Activated CD8-positive, alpha-beta T cell treated with anti-CD3 and anti-CD28 coated beads for 36 hours (primary cell): ENCODE data around the gene PTP4A2. TPM values are rescaled to one million over a fixed set of nuclear protein-coding genes. Genes with fewer than 3 reads are reported as not detected.

ENCODE experiments used
- ATAC-seq: fragments of 200-7000 bp; cut with Tn5 transposase; one replicate; pipeline ENCODE4 v1.10.0; 2021; ENCODE audit warnings: mild to moderate bottlenecking, moderate library complexity
- CTCF ChIA-PET: fragments of 350-600 bp; sonication (Branson Sonifier 250); formaldehyde crosslinking; loops from one replicate; lab custom pipeline; 2021; ENCODE audit warnings: antibody characterized with exemption; lab: Charles Lee
- POLR2A ChIA-PET: fragments of 350-600 bp; sonication (Branson Sonifier 250); formaldehyde crosslinking; loops from one replicate; lab custom pipeline; 2021; ENCODE audit warnings: antibody characterized with exemption; lab: Charles Lee
- DNase-seq: peaks from one replicate; pipeline ENCODE4 v3.0.0-alpha.2; 2020
- H3K27ac Mint-ChIP-seq: one replicate; pipeline ENCODE4 v1.8.0; 2021; ENCODE audit warnings: mild to moderate bottlenecking, mixed read lengths
- H3K27me3 Mint-ChIP-seq: one replicate; pipeline ENCODE4 v1.8.0; 2021; ENCODE audit warnings: mixed read lengths
- H3K36me3 Mint-ChIP-seq: one replicate; pipeline ENCODE4 v1.8.0; 2021; ENCODE audit warnings: low read depth, mixed read lengths
- H3K4me1 Mint-ChIP-seq: one replicate; pipeline ENCODE4 v1.8.0; 2021; ENCODE audit warnings: low read depth, mixed read lengths
- H3K4me3 Mint-ChIP-seq: one replicate; pipeline ENCODE4 v1.8.0; 2021; ENCODE audit warnings: mild to moderate bottlenecking, moderate library complexity, mixed read lengths
- H3K9me3 Mint-ChIP-seq: one replicate; pipeline ENCODE4 v1.8.0; 2021; ENCODE audit warnings: mixed read lengths
- intact Hi-C: fragments of 100-400 bp; cut with micrococcal nuclease; formaldehyde crosslinking; loops from one replicate; pipeline ENCODE4 v1.10.0; 2022
- total RNA-seq, 2 experiments: library from RNA; stranded (reverse); gene quantifications; one replicate each; pipeline ENCODE4 v1.2.3, GENCODE V29; 2021
- TF ChIP-seq, protein P1 (sequence below): fragments of 200-600 bp; IDR thresholded peaks from one replicate; pipeline ENCODE4 v1.8.0; 2022; ENCODE audit warnings: antibody characterized with exemption, mild to moderate bottlenecking

Gene PTP4A2
- total RNA-seq, 2 experiments from 2014 or later = 273 to 296 TPM

- no peak overlapping the region for H3K4me3 Mint-ChIP-seq
- intact Hi-C loops = no loop called here
- TF ChIP-seq, protein P1, sequence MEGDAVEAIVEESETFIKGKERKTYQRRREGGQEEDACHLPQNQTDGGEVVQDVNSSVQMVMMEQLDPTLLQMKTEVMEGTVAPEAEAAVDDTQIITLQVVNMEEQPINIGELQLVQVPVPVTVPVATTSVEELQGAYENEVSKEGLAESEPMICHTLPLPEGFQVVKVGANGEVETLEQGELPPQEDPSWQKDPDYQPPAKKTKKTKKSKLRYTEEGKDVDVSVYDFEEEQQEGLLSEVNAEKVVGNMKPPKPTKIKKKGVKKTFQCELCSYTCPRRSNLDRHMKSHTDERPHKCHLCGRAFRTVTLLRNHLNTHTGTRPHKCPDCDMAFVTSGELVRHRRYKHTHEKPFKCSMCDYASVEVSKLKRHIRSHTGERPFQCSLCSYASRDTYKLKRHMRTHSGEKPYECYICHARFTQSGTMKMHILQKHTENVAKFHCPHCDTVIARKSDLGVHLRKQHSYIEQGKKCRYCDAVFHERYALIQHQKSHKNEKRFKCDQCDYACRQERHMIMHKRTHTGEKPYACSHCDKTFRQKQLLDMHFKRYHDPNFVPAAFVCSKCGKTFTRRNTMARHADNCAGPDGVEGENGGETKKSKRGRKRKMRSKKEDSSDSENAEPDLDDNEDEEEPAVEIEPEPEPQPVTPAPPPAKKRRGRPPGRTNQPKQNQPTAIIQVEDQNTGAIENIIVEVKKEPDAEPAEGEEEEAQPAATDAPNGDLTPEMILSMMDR = no peak
- H3K27me3 Mint-ChIP-seq = no peaks in the 10 kb centered on the region
- H3K27ac Mint-ChIP-seq = peak overlapping the region; percentile 57
- ATAC-seq (no peak), DNase-seq (no peak)
- no peaks in the 10 kb centered on the region for H3K36me3 Mint-ChIP-seq
- H3K4me1 Mint-ChIP-seq = peaks cover 19% of the 10 kb centered on the region
- no peaks in the 10 kb centered on the region for H3K9me3 Mint-ChIP-seq
- CTCF ChIA-PET = interaction anchor here (1.1 to 2.6 kb wide), 4 partner anchors 8 to 85 kb away, joined by 3 to 16 read pairs (median 4); no protein-coding TSS in a partner anchor
- POLR2A ChIA-PET = interaction anchor here (0.8 to 1.3 kb wide), 2 partner anchors 14 to 32 kb away, joined by 3 read pairs; no protein-coding TSS in a partner anchor
Measured at GRCh38 chr1:31977385-31978131, 39.4 kb upstream of the PTP4A2 start.

GRCh38 chr1:31976401-31976800 is 38.2 kb upstream of the PTP4A2 start:
- DNase-seq (no peak), ATAC-seq (no peak)
- TF ChIP-seq, protein P1 = no peak
- Mint-ChIP-seq H3K27me3 (no peaks in the 10 kb centered on the region), H3K9me3 (no peaks in the 10 kb centered on the region), H3K4me1 (peaks cover 10% of the 10 kb centered on the region), H3K36me3 (no peaks in the 10 kb centered on the region), H3K27ac (no peak overlapping the region), H3K4me3 (no peak overlapping the region)
- CTCF ChIA-PET = interaction anchor here (0.6 to 2.6 kb wide), 3 partner anchors 9 to 86 kb away, joined by 3 to 16 read pairs (median 6); no protein-coding TSS in a partner anchor
- POLR2A ChIA-PET = interaction anchor here (0.6 to 1.3 kb wide), 2 partner anchors 33 to 317 kb away, joined by 3 read pairs; no protein-coding TSS in a partner anchor
- intact Hi-C loops = no loop called here

GRCh38 chr1:31970873-31971272 is 32.7 kb upstream of the PTP4A2 start:
- ChIA-PET POLR2A (interaction anchor here (0.6 to 0.7 kb wide), 2 partner anchors 9 to 40 kb away, joined by 3 read pairs; no protein-coding TSS in a partner anchor), CTCF (interaction anchor here (0.6 to 1.4 kb wide), 3 partner anchors 15 to 155 kb away, joined by 3 read pairs; partner anchors contain the start of gene SPOCD1)
- Mint-ChIP-seq H3K9me3 (no peaks in the 10 kb centered on the region), H3K36me3 (no peaks in the 10 kb centered on the region), H3K4me1 (peaks cover 3% of the 10 kb centered on the region), H3K4me3 (no peak overlapping the region), H3K27ac (no peak overlapping the region), H3K27me3 (no peaks in the 10 kb centered on the region)
- intact Hi-C loops = no loop called here
- ATAC-seq = no peak
- no peak for DNase-seq
- TF ChIP-seq, protein P1 = no peak

DNA sequence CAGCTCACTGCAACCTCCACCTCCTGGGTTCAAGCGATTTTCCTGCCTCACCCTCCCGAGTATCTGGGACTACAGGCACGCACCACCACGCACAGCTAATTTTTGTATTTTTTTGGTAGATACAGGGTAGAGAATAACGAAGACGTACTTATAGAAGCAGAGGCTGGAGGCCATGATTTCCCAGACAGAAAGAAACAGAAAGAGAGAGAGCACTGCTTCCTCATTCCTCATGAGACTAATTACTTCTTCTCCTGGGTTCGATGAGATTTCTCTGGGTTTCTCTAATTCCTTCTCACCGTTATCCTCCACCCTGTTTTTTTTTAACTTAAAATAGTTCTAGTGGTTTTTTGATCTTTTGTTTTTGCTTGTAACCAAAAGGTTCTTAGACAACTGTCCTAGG is 23.4 kb upstream of the PTP4A2 start:
- peaks cover 56% of the 10 kb centered on the region for H3K4me1 Mint-ChIP-seq

More for the DNA sequence above, 23.4 kb upstream of the PTP4A2 start:
- POLR2A ChIA-PET = interaction anchor here (1.0 to 7.7 kb wide), 6 partner anchors 8 to 135 kb away, joined by 3 to 61 read pairs (median 5); partner anchors contain the start of genes KHDRBS1 and PTP4A2
- Mint-ChIP-seq H3K27ac (peak overlapping the region; percentile 37), H3K9me3 (no peaks in the 10 kb centered on the region), H3K27me3 (no peaks in the 10 kb centered on the region), H3K36me3 (no peaks in the 10 kb centered on the region), H3K4me3 (no peak overlapping the region)
- ATAC-seq = no peak
- intact Hi-C loops = loop anchor here (5.0 kb wide), 2 partner anchors 34 to 134 kb away; no protein-coding TSS in a partner anchor
- no peak for DNase-seq
- CTCF ChIA-PET = interaction anchor here (1.2 to 6.9 kb wide), 10 partner anchors 9 to 173 kb away, joined by 3 to 93 read pairs (median 8); partner anchors contain the start of genes PTP4A2 and SPOCD1
- TF ChIP-seq, protein P1 = no peak
